Fibroblast of the aortic adventitia (primary cell): ENCODE data around the gene CFAP45. TPM values are rescaled to one million over a fixed set of nuclear protein-coding genes. Genes with fewer than 3 reads are reported as not detected.

Source experiments
- DNase-seq: peaks from one replicate; pipeline ENCODE4 v3.0.0-alpha.2; 2010; ENCODE audit warnings: low read depth
- H3K4me3 ChIP-seq: 2 replicates; pipeline ENCODE4 v1.5.1; 2011; ENCODE audit warnings: low read depth, mild to moderate bottlenecking, control low read depth, low read length, moderate library complexity
- CTCF ChIP-seq: IDR thresholded peaks from 2 replicates; pipeline ENCODE4 v1.5.1; 2011; ENCODE audit warnings: mild to moderate bottlenecking, low read length, control low read depth, inconsistent platforms; ENCODE audit not compliant: insufficient read depth
- total RNA-seq: library from RNA; depleted of rRNA; stranded (reverse); fragments of >200 nt; gene quantifications from 2 replicates; pipeline ENCODE4 v1.2.3, GENCODE V29; 2012; ENCODE audit warnings: low replicate concordance

Gene CFAP45
- 0.27 and 1.4 TPM in 2 replicates for total RNA-seq

GRCh38 chr1:159900086-159900680 is at the start of gene CFAP45:
TSS of gene CFAP45 (minus strand) at chr1:159900165. CDS start at chr1:159900098, 67 bp downstream.
- DNase-seq: peak; percentile 55

GRCh38 chr1:159949123-159949522 is 49.2 kb upstream of the CFAP45 start:
- H3K4me3 ChIP-seq: no peak overlapping the region
- TF ChIP-seq CTCF: no peak
- DNase-seq: no peak

More at GRCh38 chr1:159900086-159900680, at the start of gene CFAP45:
- H3K4me3 ChIP-seq: no peak within 1 kb of the TSS
- no peak for TF ChIP-seq CTCF

GRCh38 chr1:159947942-159948341 is 48.0 kb upstream of the CFAP45 start:
- no peak for TF ChIP-seq CTCF

GRCh38 chr1:159946242-159947187 is 46.5 kb upstream of the CFAP45 start:
- H3K4me3 ChIP-seq: no peak overlapping the region
- DNase-seq: peak; percentile 45
- no peak for TF ChIP-seq CTCF

More at GRCh38 chr1:159947942-159948341, 48.0 kb upstream of the CFAP45 start:
- no peak for DNase-seq
- H3K4me3 ChIP-seq: no peak overlapping the region

GRCh38 chr1:159945483-159946241 is 45.7 kb upstream of the CFAP45 start, which contains the start of gene IGSF9:
TSS of gene IGSF9 (minus strand) at chr1:159945613. CDS start at chr1:159943454, 2,159 bp downstream.
- H3K4me3 ChIP-seq: peak within 1 kb of the TSS; percentile 60
- peak; percentile 41 for TF ChIP-seq CTCF
- DNase-seq: peak; percentile 58
